Keratinocyte (primary cell): ENCODE results near the gene AAGAB. TPM values are rescaled to one million over a fixed set of nuclear protein-coding genes. Genes with fewer than 3 reads are reported as not detected.

Experiments used
- DNase-seq: peaks from one replicate; pipeline ENCODE4 v3.0.0-alpha.2; 2011; ENCODE audit warnings: low read depth, missing footprints, low spot score
- FAIRE-seq: peaks from 2 replicates; lab custom pipeline; 2011; peaks lifted over from hg19 to GRCh38; lab: Jason Lieb, UNC
- H2AFZ ChIP-seq: 2 replicates; pipeline ENCODE4 v1.6.0; 2012; ENCODE audit warnings: low read length, control low read depth, inconsistent platforms; ENCODE audit not compliant: control insufficient read depth
- H3K27ac ChIP-seq: 2 replicates; pipeline ENCODE4 v1.5.1; 2011; ENCODE audit warnings: low read length; ENCODE audit not compliant: control insufficient read depth, insufficient read depth
- H3K27me3 ChIP-seq: 3 replicates; pipeline ENCODE4 v1.6.0; 2011; ENCODE audit warnings: low read length; ENCODE audit not compliant: control insufficient read depth, insufficient read depth; ENCODE audit errors: extremely low read depth
- H3K36me3 ChIP-seq, 2 experiments: 2 replicates in 1 of 2; 3 replicates in 1 of 2; pipeline ENCODE4 v1.5.1; 2011; ENCODE audit warnings: low read length in 2 of 2, mild to moderate bottlenecking in 1 of 2; ENCODE audit not compliant: control insufficient read depth in 2 of 2, insufficient read depth in 2 of 2; ENCODE audit errors: extremely low read depth in 1 of 2
- H3K4me1 ChIP-seq: 3 replicates; pipeline ENCODE4 v1.5.1; 2011; ENCODE audit warnings: low read length; ENCODE audit not compliant: control insufficient read depth, insufficient read depth; ENCODE audit errors: extremely low read depth
- H3K4me2 ChIP-seq: 3 replicates; pipeline ENCODE4 v1.6.0; 2011; ENCODE audit warnings: low read depth, low read length; ENCODE audit not compliant: control insufficient read depth, insufficient read depth; ENCODE audit errors: extremely low read depth
- H3K4me3 ChIP-seq, 3 experiments: fragments of 200-600 bp in 1 of 3; sonication (generic) in 1 of 3; 2 replicates in 2 of 3; 3 replicates in 1 of 3; pipeline ENCODE4 v1.5.1; 2011 to 2016; ENCODE audit warnings: low read length in 3 of 3, mild to moderate bottlenecking in 3 of 3, control low read depth in 2 of 3, inconsistent platforms in 1 of 3, low read depth in 1 of 3, mixed read lengths in 1 of 3, mixed run types in 1 of 3, moderate library complexity in 1 of 3; ENCODE audit not compliant: control insufficient read depth in 2 of 3, insufficient read depth in 2 of 3; ENCODE audit errors: extremely low read depth in 1 of 3
- H3K79me2 ChIP-seq: 2 replicates; pipeline ENCODE4 v1.6.0; 2012; ENCODE audit warnings: low read length; ENCODE audit not compliant: control insufficient read depth, insufficient read depth
- H3K9ac ChIP-seq: 3 replicates; pipeline ENCODE4 v1.6.0; 2011; ENCODE audit warnings: low read length; ENCODE audit not compliant: control insufficient read depth, insufficient read depth; ENCODE audit errors: extremely low read depth
- H3K9me1 ChIP-seq: 3 replicates; pipeline ENCODE4 v1.6.0; 2011; ENCODE audit warnings: low read length; ENCODE audit not compliant: control insufficient read depth, insufficient read depth; ENCODE audit errors: extremely low read depth
- H3K9me3 ChIP-seq: 2 replicates; pipeline ENCODE4 v1.5.1; 2012; ENCODE audit warnings: low read depth, low read length; ENCODE audit not compliant: control insufficient read depth
- H4K20me1 ChIP-seq: 3 replicates; pipeline ENCODE4 v1.6.0; 2011; ENCODE audit warnings: low read length; ENCODE audit not compliant: control insufficient read depth, insufficient read depth; ENCODE audit errors: extremely low read depth
- EZH2 ChIP-seq: IDR thresholded peaks from one replicate; pipeline ENCODE4 v1.6.1; 2012; ENCODE audit warnings: inconsistent platforms, mild to moderate bottlenecking, low read length, moderate library complexity
- dilution Hi-C: fragments of 300-500 bp; cut with MboI; formaldehyde crosslinking; loops from one replicate; pipeline ENCODE4 v1.7.0; 2020; ENCODE audit warnings: low sequenced_read_pairs; ENCODE audit not compliant: extremely low pct_ligation_motif_present
- polyA plus RNA-seq, 5 experiments: library from polyadenylated mRNA; depleted of rRNA in 3 of 5; stranded (reverse) in 3 of 5; stranded (forward) in 1 of 5; unstranded in 1 of 5; fragments of >200 nt; gene quantifications; 1 replicate in 1 of 5; 2 replicates in 3 of 5; 3 replicates in 1 of 5; pipeline versions ENCODE4 v1.2.1 to v1.2.3, GENCODE V29; 2011 to 2012; ENCODE audit warnings: missing spikeins in 2 of 5, low read depth in 1 of 5, low replicate concordance in 1 of 5
- TF ChIP-seq, protein P1 (sequence below), 3 experiments: IDR thresholded peaks in 1 of 3; conservative IDR thresholded peaks in 1 of 3; optimal IDR thresholded peaks in 1 of 3; 2 replicates in 2 of 3; 3 replicates in 1 of 3; pipeline versions ENCODE3 to v1.5.1; 2011; ENCODE audit warnings: low read length in 3 of 3, mild to moderate bottlenecking in 3 of 3, moderate library complexity in 2 of 3, control low read depth in 1 of 3, inconsistent platforms in 1 of 3; ENCODE audit not compliant: insufficient read depth in 2 of 3; ENCODE audit errors: extremely low read depth in 1 of 3

AAGAB gene
- polyA plus RNA-seq, 1 donor (not counting 4 experiments of a cell fraction or from before 2014, with no cell fraction given): 82.7 TPM

DNA sequence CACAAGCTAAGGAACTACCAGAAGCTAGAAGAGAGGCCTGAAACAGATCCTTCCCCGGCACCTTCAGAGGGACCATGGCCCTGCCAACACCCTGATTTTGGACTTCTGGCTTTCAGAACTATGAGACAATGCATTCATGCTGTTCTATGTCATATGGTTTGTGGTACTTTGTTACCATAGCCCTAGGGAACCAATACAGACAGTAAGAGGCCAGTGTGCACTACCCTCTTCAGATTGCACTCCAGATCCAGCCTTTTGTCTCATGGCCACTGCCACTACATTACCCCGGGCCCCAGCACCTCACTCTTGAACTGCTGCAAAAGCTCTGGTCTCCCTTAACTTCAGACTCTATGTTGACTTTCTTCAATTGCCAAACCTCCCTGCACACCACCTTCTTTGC, 24.0 kb downstream of the AAGAB start:
- Histone ChIP-seq H3K27me3 (no peaks in the 10 kb centered on the region), H3K9ac (no peak overlapping the region), H4K20me1 (no peaks in the 10 kb centered on the region), H3K4me2 (no peak overlapping the region), H2AFZ (no peak overlapping the region), H3K36me3 (peaks cover 3 to 17% of the 10 kb centered on the region in 2 experiments), H3K4me3 (no peak overlapping the region), H3K79me2 (peaks cover 4% of the 10 kb centered on the region), H3K27ac (no peak overlapping the region), H3K4me1 (peaks cover 13% of the 10 kb centered on the region), H3K9me3 (no peaks in the 10 kb centered on the region), H3K9me1 (peaks cover 2% of the 10 kb centered on the region)
- FAIRE-seq (no peak), DNase-seq (no peak)
- dilution Hi-C loops: no loop called here
- TF ChIP-seq EZH2: no peak
- TF ChIP-seq, protein P1, sequence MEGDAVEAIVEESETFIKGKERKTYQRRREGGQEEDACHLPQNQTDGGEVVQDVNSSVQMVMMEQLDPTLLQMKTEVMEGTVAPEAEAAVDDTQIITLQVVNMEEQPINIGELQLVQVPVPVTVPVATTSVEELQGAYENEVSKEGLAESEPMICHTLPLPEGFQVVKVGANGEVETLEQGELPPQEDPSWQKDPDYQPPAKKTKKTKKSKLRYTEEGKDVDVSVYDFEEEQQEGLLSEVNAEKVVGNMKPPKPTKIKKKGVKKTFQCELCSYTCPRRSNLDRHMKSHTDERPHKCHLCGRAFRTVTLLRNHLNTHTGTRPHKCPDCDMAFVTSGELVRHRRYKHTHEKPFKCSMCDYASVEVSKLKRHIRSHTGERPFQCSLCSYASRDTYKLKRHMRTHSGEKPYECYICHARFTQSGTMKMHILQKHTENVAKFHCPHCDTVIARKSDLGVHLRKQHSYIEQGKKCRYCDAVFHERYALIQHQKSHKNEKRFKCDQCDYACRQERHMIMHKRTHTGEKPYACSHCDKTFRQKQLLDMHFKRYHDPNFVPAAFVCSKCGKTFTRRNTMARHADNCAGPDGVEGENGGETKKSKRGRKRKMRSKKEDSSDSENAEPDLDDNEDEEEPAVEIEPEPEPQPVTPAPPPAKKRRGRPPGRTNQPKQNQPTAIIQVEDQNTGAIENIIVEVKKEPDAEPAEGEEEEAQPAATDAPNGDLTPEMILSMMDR (optimal IDR thresholded peaks at IDR 0.05 in 1 of 3, IDR thresholded peaks at IDR 0.05 in 1 of 3, conservative IDR thresholded peaks at IDR 0.05 in 1 of 3; ENCODE audit: extremely low read depth in 1 of 3, insufficient read depth in 2 of 3, low read length in 3 of 3): no peak

DNA sequence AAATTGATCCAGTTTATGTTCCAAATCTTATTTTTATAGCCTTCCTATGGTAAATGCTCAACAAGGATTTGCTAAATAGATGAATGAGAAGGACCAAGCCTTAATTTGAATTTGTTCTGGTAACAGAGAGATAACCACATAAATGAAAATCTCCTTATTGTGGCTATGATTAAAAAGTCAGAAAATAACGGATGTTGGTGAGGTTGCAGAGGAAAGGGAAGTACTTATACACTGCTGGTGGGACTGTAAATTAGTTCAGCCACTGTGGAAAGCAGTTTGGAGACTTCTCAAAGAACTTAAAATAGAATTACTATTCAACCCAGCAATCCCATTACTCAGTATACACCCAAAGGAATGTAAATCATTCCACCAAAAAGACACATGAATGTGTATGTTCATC, 26.2 kb downstream of the AAGAB start:
- Histone ChIP-seq H3K9me1 (peaks cover 6% of the 10 kb centered on the region), H3K79me2 (peaks cover 9% of the 10 kb centered on the region), H4K20me1 (no peaks in the 10 kb centered on the region), H3K4me2 (no peak overlapping the region), H3K9ac (no peak overlapping the region), H2AFZ (no peak overlapping the region), H3K27ac (no peak overlapping the region), H3K27me3 (no peaks in the 10 kb centered on the region), H3K4me1 (peaks cover 32% of the 10 kb centered on the region), H3K4me3 (no peak overlapping the region), H3K36me3 (peaks cover 3 to 10% of the 10 kb centered on the region in 2 experiments), H3K9me3 (no peaks in the 10 kb centered on the region)
- no peak for FAIRE-seq
- DNase-seq: no peak
- dilution Hi-C loops: no loop called here
- TF ChIP-seq, protein P1 (optimal IDR thresholded peaks at IDR 0.05 in 1 of 3, IDR thresholded peaks at IDR 0.05 in 1 of 3, conservative IDR thresholded peaks at IDR 0.05 in 1 of 3; ENCODE audit: extremely low read depth in 1 of 3, insufficient read depth in 2 of 3, low read length in 3 of 3): no peak
- no peak for TF ChIP-seq EZH2
